GM21423 (cell line): Measurements from ENCODE around the gene PTPRN2.
"Not testable (repeated sequence)": the region's sequence is repeated elsewhere in the genome, so short reads cannot be mapped to it uniquely, and the experiment has no call there.

Experiments used
- ATAC-seq: cut with Tn5 transposase; IDR thresholded peaks from one replicate; pipeline ENCODE4 v1.9.1; 2021; ENCODE audit warnings: mild to moderate bottlenecking, moderate library complexity; ENCODE audit not compliant: unreplicated experiment

The PTPRN2 gene

GRCh38 chr7:158447151-158447505 lies 140.5 kb downstream of the PTPRN2 start:
- no peak for ATAC-seq

GRCh38 chr7:158446706-158447105 lies 140.9 kb downstream of the PTPRN2 start:
- no peak for ATAC-seq

GRCh38 chr7:158446281-158446680 lies 141.3 kb downstream of the PTPRN2 start:
- ATAC-seq = no peak

DNA sequence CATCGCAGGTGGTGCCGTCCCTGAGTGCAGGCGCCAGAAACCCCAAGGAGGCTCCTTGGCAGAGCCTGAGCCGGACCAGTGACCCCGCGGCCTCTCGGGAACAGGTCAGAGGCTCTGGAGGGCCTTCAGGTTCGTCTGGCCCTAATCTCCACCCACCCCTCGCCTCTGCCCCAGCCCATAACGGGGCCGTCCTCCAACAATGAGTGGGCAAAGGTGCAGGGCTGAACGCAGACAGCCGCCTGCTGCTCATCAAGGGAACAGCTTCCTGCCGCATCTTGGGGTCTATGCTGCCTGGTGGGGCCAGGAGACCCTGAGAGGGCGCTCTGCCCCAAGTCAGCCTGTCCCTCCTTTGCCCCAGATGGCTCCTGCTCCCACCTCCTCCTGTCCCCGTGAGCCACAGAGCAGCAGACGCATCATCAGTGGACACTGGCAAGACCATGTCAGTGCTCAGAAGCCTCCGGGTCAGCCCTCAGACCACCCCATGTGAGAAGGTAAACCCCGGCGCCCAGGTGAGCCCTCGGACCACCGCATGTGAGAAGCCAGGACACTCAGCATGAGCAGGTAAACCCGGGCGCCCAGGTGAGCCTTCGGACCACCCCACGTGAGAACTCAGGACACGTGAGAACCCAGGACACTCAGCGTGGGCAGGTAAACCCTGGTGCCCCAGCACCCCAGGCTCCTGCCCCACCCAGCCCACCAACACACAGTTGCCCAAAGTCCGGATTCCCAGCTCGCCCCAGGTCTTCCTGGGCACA lies 142.0 kb downstream of the PTPRN2 start:
- no peak for ATAC-seq

- ATAC-seq = no peak
Measured at GRCh38 chr7:158444501-158445420, 142.9 kb downstream of the PTPRN2 start.

DNA sequence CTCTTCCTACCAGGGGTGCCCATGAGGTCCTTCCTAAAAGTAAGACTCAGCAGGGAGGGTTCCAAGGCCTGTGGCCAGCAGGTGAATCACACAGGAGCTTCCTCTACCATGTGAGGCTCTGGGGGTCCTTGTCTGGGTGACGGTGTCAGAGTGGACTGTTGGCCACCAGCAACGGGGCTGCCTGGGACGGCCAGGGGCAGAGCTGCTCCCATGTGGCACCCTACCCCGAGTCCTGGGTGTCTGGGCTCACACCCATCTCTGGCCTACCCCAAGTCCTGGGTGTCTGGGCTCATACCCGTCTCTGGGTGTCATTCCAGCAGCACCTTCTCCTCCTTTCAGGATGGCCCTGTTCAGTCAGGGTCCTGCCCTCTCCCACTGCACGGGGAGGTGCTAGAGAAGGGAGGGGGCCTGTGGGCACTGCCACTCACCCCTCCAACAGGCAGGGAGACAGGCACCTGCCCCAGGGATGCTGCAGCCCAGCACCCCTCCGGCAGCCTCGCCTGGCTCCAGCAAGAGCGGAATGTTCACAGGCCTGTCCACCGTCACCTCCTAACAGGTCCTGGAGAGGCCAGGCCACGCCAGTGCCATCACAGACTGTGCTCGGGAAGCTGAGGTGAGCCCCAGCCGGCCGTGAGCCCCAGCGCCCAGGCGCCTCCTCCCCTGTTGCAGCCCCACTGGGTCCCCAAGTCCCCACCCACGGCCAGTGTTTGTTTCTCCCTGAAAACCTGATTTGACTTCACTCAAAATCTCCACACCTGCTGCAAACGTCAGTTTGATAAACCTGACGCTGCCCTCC lies 143.7 kb downstream of the PTPRN2 start:
- ATAC-seq = no peak

DNA sequence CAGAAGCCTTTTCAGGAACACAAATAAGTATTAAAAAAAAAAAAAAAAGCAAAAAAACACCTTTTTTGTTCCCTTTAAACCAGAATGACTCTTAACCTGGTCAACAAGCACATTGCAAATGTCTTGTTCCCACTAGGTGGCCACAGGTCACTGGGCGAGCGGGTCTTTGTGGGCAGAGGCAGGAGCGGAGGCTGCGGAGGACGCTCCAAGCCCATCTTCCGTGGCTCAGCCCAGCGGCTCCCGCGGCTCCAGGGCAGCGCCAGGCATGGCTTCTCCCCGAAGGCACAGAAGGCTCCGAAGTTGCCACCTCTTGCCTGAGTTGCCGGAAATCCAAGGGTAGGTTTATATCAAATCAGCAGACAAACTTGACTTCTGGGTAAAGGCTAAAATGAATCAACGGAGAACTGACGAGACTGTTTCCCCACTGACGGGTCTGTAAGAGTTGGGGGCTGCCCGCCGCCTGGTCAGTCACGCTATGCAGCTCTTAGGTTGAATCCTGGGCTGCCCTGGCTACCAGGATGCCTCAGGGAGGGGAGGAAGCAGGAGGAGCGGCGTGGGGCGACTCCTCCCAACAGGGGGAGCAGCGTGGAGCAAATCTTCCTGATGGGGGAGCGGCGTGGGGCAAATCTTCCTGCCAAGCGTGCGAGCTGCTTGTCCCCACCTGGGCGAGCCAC lies 144.5 kb downstream of the PTPRN2 start:
- no peak for ATAC-seq

- no peak for ATAC-seq
Measured at GRCh38 chr7:158442260-158442659, 145.4 kb downstream of the PTPRN2 start.

DNA sequence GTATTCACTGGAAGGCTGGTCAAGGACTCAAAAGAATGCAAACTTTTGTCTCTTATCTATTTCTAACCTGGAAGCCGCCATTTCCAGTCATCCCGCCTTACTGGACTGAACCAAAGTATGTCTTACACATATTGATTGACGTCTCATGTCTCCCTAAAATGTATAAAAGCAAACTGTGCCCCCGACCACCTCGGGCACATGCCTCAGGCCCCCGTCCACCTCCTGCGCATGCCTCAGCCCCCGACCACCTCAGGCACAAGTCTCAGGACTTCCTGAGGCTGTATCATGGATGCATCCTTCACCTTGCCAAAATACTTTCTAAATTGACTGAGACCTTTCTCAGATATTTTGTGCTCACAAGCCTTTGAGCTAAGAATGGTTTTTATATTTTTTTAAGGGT lies 148.6 kb downstream of the PTPRN2 start:
- ATAC-seq = no peak

GRCh38 chr7:158432369-158433341 lies 155.0 kb downstream of the PTPRN2 start:
- no peak for ATAC-seq

GRCh38 chr7:158431941-158432347 lies 155.7 kb downstream of the PTPRN2 start:
- no peak for ATAC-seq

GRCh38 chr7:158431055-158431940 lies 156.3 kb downstream of the PTPRN2 start:
- ATAC-seq = no peak

DNA sequence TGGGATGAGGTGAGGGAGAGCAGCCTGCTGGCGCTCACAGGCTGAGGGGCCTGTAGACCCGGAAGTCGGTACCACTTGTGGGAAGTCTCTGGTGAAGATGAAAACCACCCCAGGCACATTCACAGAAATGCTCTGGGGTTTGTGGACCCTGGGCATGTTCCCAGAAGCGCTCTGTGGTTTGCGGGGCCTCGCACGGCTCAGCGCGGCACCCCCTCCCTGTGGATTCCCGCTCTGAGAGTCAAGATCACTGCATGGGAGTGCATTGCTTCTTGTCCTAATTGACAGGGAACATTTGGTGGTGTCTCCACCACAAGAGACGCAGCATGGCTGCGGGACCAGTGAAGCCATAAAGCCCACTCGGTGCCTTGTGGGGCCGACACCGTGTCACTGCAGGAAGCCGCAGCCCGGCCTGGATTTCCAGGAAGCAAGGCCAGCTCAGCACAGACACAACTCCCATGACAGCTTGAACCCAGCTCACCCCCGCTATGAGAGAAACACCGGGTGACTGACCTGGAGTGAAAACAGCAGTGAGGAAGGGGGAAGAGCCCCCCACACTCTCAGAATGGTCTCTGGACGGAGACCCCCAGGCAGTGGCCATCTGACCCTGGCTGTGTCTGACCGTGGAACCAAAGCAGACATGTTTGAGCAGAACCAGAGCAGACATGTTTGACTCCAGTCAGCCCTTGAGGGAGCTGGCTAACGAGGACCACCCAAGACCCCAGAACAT lies 157.2 kb downstream of the PTPRN2 start:
- ATAC-seq = no peak

- no peak for ATAC-seq
Measured at GRCh38 chr7:158428837-158429753, 158.5 kb downstream of the PTPRN2 start.

DNA sequence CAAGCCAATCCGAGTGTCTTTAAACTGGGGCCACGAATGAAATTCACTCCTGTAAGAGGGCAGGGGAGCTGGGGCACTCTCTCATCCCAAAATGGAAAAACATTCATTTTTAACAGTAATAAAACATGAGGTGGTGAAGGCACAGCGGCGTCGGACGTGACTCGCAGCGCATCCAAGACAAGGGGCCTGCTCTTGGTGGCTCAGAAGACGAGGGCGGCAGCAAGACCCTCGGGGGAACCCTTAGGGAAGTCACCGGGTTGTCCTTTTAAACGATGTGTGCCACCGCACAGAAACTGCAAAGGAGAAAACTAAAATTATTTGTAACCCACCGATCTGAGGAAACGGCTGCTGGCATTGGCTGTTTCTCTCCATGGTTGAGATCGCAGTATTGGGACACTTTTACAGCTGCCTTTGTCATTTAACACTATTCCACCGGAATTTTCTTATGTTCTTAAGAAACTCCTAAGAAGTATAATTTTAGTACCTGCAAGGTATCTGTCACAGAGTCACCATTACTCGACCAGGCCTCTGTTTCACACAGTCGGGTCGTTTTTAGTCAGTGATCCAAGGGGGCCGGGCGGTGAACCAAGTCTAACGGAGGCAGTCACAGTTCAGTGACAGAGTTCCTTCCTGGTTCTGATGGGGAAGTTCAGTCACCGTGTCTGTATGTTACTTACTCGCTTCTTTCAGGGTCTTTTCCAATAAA lies 159.3 kb downstream of the PTPRN2 start:
- no peak for ATAC-seq

DNA sequence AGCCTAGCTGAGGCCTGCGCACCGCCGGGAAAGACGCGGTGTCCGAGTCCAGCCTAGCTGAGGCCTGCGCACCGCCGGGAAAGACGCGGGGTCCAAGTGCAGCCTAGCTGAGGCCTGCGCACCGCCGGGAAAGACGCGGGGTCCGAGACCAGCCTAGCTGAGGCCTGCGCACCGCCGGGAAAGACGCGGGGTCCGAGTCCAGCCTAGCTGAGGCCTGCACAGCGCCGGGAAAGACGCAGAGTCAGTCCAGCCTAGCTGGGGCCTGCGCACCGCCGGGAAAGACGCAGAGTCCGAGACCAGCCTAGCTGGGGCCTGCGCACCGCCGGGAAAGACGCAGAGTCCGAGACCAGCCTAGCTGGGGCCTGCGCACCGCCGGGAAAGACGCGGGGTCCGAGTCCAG lies 161.9 kb downstream of the PTPRN2 start:
- ATAC-seq = not testable (repeated sequence)
